HG03575 (cell line): ENCODE measurements around the gene CCDC137.

Experiments
- ATAC-seq: cut with Tn5 transposase; IDR thresholded peaks from one replicate; pipeline ENCODE4 v1.9.1; 2021; ENCODE audit not compliant: unreplicated experiment, insufficient number of reproducible peaks, low FRiP score; ENCODE audit errors: extremely low read depth

Gene CCDC137

GRCh38 chr17:81695211-81695610 lies 28.7 kb downstream of the CCDC137 start:
- no peak for ATAC-seq

GRCh38 chr17:81695801-81696200 lies 29.3 kb downstream of the CCDC137 start:
- no peak for ATAC-seq

- no peak for ATAC-seq
These were observed 29.8 kb downstream of the CCDC137 start for GRCh38 chr17:81696218-81696941.

- no peak for ATAC-seq
These were observed 30.9 kb downstream of the CCDC137 start for GRCh38 chr17:81697261-81698044.

GRCh38 chr17:81700353-81701287 lies 34.1 kb downstream of the CCDC137 start:
- ATAC-seq = no peak

GRCh38 chr17:81701288-81702071 lies 34.9 kb downstream of the CCDC137 start:
- ATAC-seq = no peak

- no peak for ATAC-seq
These were observed 36.6 kb downstream of the CCDC137 start, which contains the start of gene MRPL12 for GRCh38 chr17:81702934-81703746. Gene MRPL12, plus strand, starts transcription at chr17:81703367. Its CDS starts 135 bp downstream, at chr17:81703502.

GRCh38 chr17:81703747-81704654 lies 37.5 kb downstream of the CCDC137 start:
- no peak for ATAC-seq

- no peak for ATAC-seq
These were observed 39.1 kb downstream of the CCDC137 start for GRCh38 chr17:81705518-81706231.

GRCh38 chr17:81706232-81706611 lies 39.7 kb downstream of the CCDC137 start:
- ATAC-seq = no peak

GRCh38 chr17:81706757-81707624 lies 40.5 kb downstream of the CCDC137 start:
- no peak for ATAC-seq

GRCh38 chr17:81707725-81708646 lies 41.4 kb downstream of the CCDC137 start:
- no peak for ATAC-seq

- ATAC-seq = no peak
These were observed 42.2 kb downstream of the CCDC137 start for GRCh38 chr17:81708739-81709185.

- no peak for ATAC-seq
These were observed 44.2 kb downstream of the CCDC137 start for GRCh38 chr17:81710514-81711308.
